RWPE1 (cell line): ENCODE data around the gene HS1BP3.

Experiments used
- CTCF ChIA-PET: fragments of 350-600 bp; sonication (Branson Sonifier 250); formaldehyde crosslinking; extraction: SDS; loops from one replicate; lab custom pipeline; 2021; lab: Yijun Ruan, JAX
- POLR2A ChIA-PET: fragments of 400-600 bp; formaldehyde crosslinking; extraction: SDS; loops from one replicate; lab custom pipeline; 2020; ENCODE audit warnings: antibody characterized with exemption; ENCODE audit not compliant: low non-redundant PET; lab: Yijun Ruan, JAX
- DNase-seq: peaks from one replicate; pipeline ENCODE4 v3.0.0; 2012; ENCODE audit warnings: low spot score
- H3K27ac ChIP-seq: fragments of 450-650 bp; 2 replicates; pipeline ENCODE4 v1.5.1; 2017
- CTCF ChIP-seq: fragments of 450-650 bp; conservative IDR thresholded peaks from 2 replicates; pipeline ENCODE4 v1.5.1; 2017; ENCODE audit warnings: low read depth, mild to moderate bottlenecking

HS1BP3 gene

GRCh38 chr2:20578895-20579825 is 71.7 kb downstream of the HS1BP3 start:
- H3K27ac ChIP-seq: peak overlapping the region; percentile 88
- POLR2A ChIA-PET: interaction anchor here (2.2 kb wide), 1 partner anchor 132 kb away, joined by 8 read pairs; the partner anchor contains the start of gene RHOB
- DNase-seq: peak; percentile 87
- CTCF ChIA-PET: interaction anchor here (1.2 kb wide), 1 partner anchor 62 kb away, joined by 4 read pairs; no protein-coding TSS in a partner anchor
- no peak for TF ChIP-seq CTCF

- CTCF ChIA-PET: interaction anchor here (1.0 to 1.4 kb wide), 2 partner anchors 39 to 64 kb away, joined by 4 to 6 read pairs; no protein-coding TSS in a partner anchor
- no peak for TF ChIP-seq CTCF
- POLR2A ChIA-PET: interaction anchor here (1.2 to 2.2 kb wide), 2 partner anchors 131 kb away, joined by 4 to 8 read pairs; partner anchors contain the start of gene RHOB
- peak overlapping the region; percentile 88 for H3K27ac ChIP-seq
- DNase-seq: no peak
These were observed 72.5 kb downstream of the HS1BP3 start for GRCh38 chr2:20578266-20578894.

- CTCF ChIA-PET: interaction anchor here (0.7 to 1.4 kb wide), 4 partner anchors 12 to 945 kb away, joined by 3 to 6 read pairs (median 4); no protein-coding TSS in a partner anchor
- TF ChIP-seq CTCF: no peak
- DNase-seq: peak; percentile 86
- POLR2A ChIA-PET: interaction anchor here (1.2 kb wide), 1 partner anchor 130 kb away, joined by 4 read pairs; the partner anchor contains the start of gene RHOB
- peak overlapping the region; percentile 88 for H3K27ac ChIP-seq
These were observed 73.2 kb downstream of the HS1BP3 start for GRCh38 chr2:20577495-20578235.

GRCh38 chr2:20576598-20577115 is 74.2 kb downstream of the HS1BP3 start:
- TF ChIP-seq CTCF: no peak
- POLR2A ChIA-PET: no interaction called here
- H3K27ac ChIP-seq: no peak overlapping the region
- CTCF ChIA-PET: interaction anchor here (1.4 kb wide), 1 partner anchor 66 kb away, joined by 6 read pairs; no protein-coding TSS in a partner anchor
- DNase-seq: no peak

- TF ChIP-seq CTCF: no peak
- no peak overlapping the region for H3K27ac ChIP-seq
- DNase-seq: no peak
- ChIA-PET POLR2A (no interaction called here), CTCF (no interaction called here)
These were observed 74.8 kb downstream of the HS1BP3 start for GRCh38 chr2:20575935-20576597.
